Fibroblast of mammary gland (primary cell): ENCODE measurements around the gene SAA1.

Source experiments
- DNase-seq: peaks from one replicate; pipeline ENCODE4 v3.0.0-alpha.2; 2010; ENCODE audit warnings: low read depth
- H3K4me3 ChIP-seq: 2 replicates; pipeline ENCODE4 v1.5.1; 2011; ENCODE audit warnings: low read depth, mild to moderate bottlenecking, low read length, moderate library complexity; ENCODE audit not compliant: control insufficient read depth
- TF ChIP-seq, protein P1 (sequence below): conservative IDR thresholded peaks from 2 replicates; pipeline ENCODE4 v1.5.1; 2011; ENCODE audit warnings: low read depth, low read length, inconsistent platforms; ENCODE audit not compliant: control insufficient read depth, insufficient read depth

SAA1 gene

DNA sequence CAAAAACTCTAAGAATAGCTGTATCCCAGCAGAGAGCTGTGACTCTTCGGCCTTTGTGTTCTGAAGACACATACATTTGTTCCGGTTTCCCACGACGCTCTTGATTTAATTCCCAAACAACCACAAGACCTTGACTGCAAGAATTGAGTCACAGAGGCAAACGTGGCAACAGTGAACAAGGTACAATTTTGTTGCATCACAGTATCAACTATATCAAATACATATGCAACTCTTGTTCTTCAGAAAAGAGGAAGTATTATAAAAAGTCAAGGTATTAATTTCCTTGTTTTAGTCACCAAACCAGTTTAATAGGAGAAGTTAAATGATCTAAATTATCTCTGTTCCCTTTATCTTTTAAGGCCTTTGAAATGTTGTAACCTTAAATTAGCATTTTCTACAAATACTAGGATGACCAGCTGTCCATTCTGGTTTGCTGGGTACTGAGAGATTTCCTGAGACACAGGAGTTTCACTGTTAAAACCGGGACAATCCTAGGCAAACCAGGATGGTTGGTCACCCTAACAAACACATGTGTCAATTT lies 44.8 kb downstream of the SAA1 start:
- H3K4me3 ChIP-seq = no peak overlapping the region
- peak; percentile 53 for DNase-seq

GRCh38 chr11:18312012-18312411 lies 45.9 kb downstream of the SAA1 start:
- no peak overlapping the region for H3K4me3 ChIP-seq
- peak; percentile 59 for DNase-seq
- TF ChIP-seq, protein P1, sequence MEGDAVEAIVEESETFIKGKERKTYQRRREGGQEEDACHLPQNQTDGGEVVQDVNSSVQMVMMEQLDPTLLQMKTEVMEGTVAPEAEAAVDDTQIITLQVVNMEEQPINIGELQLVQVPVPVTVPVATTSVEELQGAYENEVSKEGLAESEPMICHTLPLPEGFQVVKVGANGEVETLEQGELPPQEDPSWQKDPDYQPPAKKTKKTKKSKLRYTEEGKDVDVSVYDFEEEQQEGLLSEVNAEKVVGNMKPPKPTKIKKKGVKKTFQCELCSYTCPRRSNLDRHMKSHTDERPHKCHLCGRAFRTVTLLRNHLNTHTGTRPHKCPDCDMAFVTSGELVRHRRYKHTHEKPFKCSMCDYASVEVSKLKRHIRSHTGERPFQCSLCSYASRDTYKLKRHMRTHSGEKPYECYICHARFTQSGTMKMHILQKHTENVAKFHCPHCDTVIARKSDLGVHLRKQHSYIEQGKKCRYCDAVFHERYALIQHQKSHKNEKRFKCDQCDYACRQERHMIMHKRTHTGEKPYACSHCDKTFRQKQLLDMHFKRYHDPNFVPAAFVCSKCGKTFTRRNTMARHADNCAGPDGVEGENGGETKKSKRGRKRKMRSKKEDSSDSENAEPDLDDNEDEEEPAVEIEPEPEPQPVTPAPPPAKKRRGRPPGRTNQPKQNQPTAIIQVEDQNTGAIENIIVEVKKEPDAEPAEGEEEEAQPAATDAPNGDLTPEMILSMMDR = no peak

More for the DNA sequence above, 44.8 kb downstream of the SAA1 start:
- TF ChIP-seq, protein P1 = no peak

- no peak overlapping the region for H3K4me3 ChIP-seq
- TF ChIP-seq, protein P1 = no peak
- peak; percentile 30 for DNase-seq
These were observed 46.8 kb downstream of the SAA1 start for GRCh38 chr11:18312663-18313420.

GRCh38 chr11:18313965-18314763 lies 48.1 kb downstream of the SAA1 start:
- DNase-seq = peak; percentile 51

DNA sequence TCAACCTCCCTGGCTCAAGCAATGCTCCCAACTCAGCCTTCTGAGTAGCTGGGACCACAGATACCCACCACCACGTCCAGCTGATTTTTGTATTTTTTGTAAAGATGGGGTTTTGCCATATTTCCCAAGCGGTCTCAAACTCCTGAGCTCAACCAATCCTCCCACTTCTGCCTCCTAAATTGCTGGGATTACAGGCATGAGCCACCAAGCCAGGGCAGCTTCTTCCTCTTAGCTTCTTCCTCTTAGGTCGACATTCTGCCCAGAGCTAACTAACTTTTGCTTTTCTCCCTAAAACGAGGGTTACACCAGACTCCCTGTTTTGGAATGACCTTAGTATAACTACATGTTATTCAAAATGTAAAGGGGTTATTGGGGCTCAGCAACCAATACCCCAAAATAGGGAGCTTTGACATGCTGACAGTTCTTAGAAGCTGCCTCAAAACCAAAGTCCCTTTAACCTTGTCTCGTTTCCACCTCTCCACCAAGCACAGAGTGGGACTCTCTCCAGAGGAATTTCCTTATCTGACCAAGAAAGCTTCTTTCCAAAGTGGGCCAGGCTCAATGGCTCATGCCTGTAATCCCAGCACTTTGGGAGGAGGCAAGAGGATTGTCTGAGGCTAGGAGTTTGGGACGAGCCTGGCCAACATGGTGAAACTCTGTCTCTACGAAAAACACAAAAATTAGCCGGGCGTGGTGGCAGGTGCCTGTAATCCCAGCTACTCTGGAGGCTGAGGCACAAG lies 48.9 kb downstream of the SAA1 start:
- TF ChIP-seq, protein P1 = no peak
- DNase-seq = no peak
- no peak overlapping the region for H3K4me3 ChIP-seq

More at GRCh38 chr11:18313965-18314763, 48.1 kb downstream of the SAA1 start:
- TF ChIP-seq, protein P1 = no peak
- H3K4me3 ChIP-seq = no peak overlapping the region

GRCh38 chr11:18315893-18316292 lies 49.8 kb downstream of the SAA1 start:
- DNase-seq = no peak
- no peak overlapping the region for H3K4me3 ChIP-seq
- TF ChIP-seq, protein P1 = no peak
